Transverse colon (tissue), 4 donors: ENCODE results near the gene WLS. TPM values are rescaled to one million over a fixed set of nuclear protein-coding genes. Genes with fewer than 3 reads are reported as not detected.

ENCODE experiments used
- DNase-seq: peaks from one replicate; pipeline ENCODE4 v3.0.0-alpha.2; 2019
- H3K27ac ChIP-seq, 4 donors: fragments of 200-600 bp; sonication (generic); 2 replicates each; pipeline ENCODE4 v1.5.1; 2016 to 2018; ENCODE audit warnings: inconsistent platforms in 4 of 4
- H3K27me3 ChIP-seq: fragments of 200-600 bp; sonication (generic); 2 replicates; pipeline ENCODE4 v1.5.1; 2017; ENCODE audit warnings: inconsistent platforms
- H3K36me3 ChIP-seq, 4 donors: fragments of 200-600 bp; sonication (generic); 2 replicates each; pipeline ENCODE4 v1.5.1; 2017 to 2019; ENCODE audit warnings: inconsistent platforms in 4 of 4
- H3K4me1 ChIP-seq, 4 donors: fragments of 200-600 bp; sonication (generic); 2 replicates each; pipeline ENCODE4 v1.5.1; 2017 to 2020; ENCODE audit warnings: inconsistent platforms in 4 of 4
- H3K4me3 ChIP-seq, 4 donors: fragments of 200-600 bp; sonication (generic); 1 replicate in 1 of 4; 2 replicates in 3 of 4; pipeline versions ENCODE4 v1.5.1 to v1.6.1; 2017 to 2019; ENCODE audit warnings: inconsistent platforms in 4 of 4
- H3K9me3 ChIP-seq, 2 donors: fragments of 200-600 bp; sonication (generic); 2 replicates each; pipeline ENCODE4 v1.5.1; 2017 to 2019; ENCODE audit warnings: inconsistent platforms in 2 of 2
- EP300 ChIP-seq: sonication (generic); formaldehyde crosslinking; IDR thresholded peaks from one replicate; pipeline ENCODE4 v1.6.1; 2017; ENCODE audit warnings: antibody characterized with exemption, low read depth
- POLR2A ChIP-seq: fragments of 450-650 bp; IDR thresholded peaks from one replicate; pipeline ENCODE4 v1.6.1; 2016; ENCODE audit warnings: antibody characterized with exemption, mild to moderate bottlenecking, moderate library complexity
- POLR2AphosphoS5 ChIP-seq, 3 donors: sonication (generic); formaldehyde crosslinking; IDR thresholded peaks; one replicate each; pipeline ENCODE4 v1.6.1; 2016; ENCODE audit warnings: antibody characterized with exemption in 3 of 3
- WGBS, 2 donors: methylation state at CpG; one replicate each; pipeline ENCODE4 v1.1.5; 2018; ENCODE audit warnings: low coverage in 1 of 2; 5-methylcytosine and 5-hydroxymethylcytosine counted together
- in situ Hi-C, 4 donors: fragments of 200-750 bp; cut with MboI; loops; one replicate each; pipeline versions ENCODE4 v1.15.0 to v1.15.1; 2017; ENCODE audit warnings: low sequenced_read_pairs in 3 of 4, low pct_ligation_motif_present in 1 of 4, low pct_unique_long_range_greater_than_20kb in 1 of 4
- intact Hi-C: fragments of 100-400 bp; cut with DNase I; formaldehyde crosslinking; loops from one replicate; pipeline ENCODE4 v1.15.1; 2023; ENCODE audit warnings: low total_unique reads
- total RNA-seq, 4 donors: library from RNA; depleted of rRNA; stranded (reverse); fragments of >200 nt; gene quantifications; one replicate each; pipeline ENCODE4 v1.1.0, GENCODE V29; 2016
- TF ChIP-seq, protein P1 (sequence below), 5 experiments: fragments of 200-600 bp in 3 of 5; fragments of 450-650 bp in 2 of 5; sonication (generic) in 3 of 5; IDR thresholded peaks; 1 replicate in 2 of 5; 2 replicates in 3 of 5; pipeline ENCODE4 v1.5.1; 2016 to 2017; ENCODE audit warnings: antibody characterized with exemption in 5 of 5, inconsistent platforms in 3 of 5, mild to moderate bottlenecking in 2 of 5, moderate library complexity in 1 of 5

WLS gene
- total RNA-seq, 4 donors from 2014 or later = 69.9 to 117 (median 98.7) TPM

DNA sequence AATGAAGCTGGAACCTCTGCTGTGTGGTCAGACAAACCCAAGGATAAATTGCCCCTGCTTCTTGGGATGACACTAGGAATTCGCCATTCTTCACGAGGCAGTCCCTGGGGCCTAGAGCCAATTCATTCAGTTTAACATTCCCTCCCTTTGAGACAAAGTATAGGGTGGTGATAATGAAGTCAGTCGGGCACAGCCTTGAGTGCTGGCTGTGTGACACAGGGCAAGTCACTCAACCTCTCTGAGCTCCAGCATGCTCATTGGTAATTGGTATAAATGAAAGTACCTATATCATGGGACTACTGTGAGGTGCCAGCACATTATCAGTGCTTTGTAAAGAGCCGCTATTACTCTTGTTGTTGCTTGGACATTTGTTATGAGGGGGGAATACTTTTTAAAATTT is 117.0 kb downstream of the WLS start:
- no peaks in the 10 kb centered on the region for H3K9me3 ChIP-seq
- H3K36me3 ChIP-seq = no peaks in the 10 kb centered on the region
- TF ChIP-seq EP300 (no peak), POLR2AphosphoS5 (IDR thresholded peaks at IDR 0.05) (no peak), POLR2A (no peak)
- TF ChIP-seq, protein P1, sequence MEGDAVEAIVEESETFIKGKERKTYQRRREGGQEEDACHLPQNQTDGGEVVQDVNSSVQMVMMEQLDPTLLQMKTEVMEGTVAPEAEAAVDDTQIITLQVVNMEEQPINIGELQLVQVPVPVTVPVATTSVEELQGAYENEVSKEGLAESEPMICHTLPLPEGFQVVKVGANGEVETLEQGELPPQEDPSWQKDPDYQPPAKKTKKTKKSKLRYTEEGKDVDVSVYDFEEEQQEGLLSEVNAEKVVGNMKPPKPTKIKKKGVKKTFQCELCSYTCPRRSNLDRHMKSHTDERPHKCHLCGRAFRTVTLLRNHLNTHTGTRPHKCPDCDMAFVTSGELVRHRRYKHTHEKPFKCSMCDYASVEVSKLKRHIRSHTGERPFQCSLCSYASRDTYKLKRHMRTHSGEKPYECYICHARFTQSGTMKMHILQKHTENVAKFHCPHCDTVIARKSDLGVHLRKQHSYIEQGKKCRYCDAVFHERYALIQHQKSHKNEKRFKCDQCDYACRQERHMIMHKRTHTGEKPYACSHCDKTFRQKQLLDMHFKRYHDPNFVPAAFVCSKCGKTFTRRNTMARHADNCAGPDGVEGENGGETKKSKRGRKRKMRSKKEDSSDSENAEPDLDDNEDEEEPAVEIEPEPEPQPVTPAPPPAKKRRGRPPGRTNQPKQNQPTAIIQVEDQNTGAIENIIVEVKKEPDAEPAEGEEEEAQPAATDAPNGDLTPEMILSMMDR (IDR thresholded peaks at IDR 0.05) = no peak
- DNase-seq = no peak
- H3K4me1 ChIP-seq = peaks cover 4 to 18% (median 8%) of the 10 kb centered on the region in 4 donors
- in situ Hi-C loops (loop anchor here in 3 of 4 donors (10.0 to 25.0 kb wide), 6 partner anchors 209 to 578 kb away; partner anchors contain the start of gene RPE65 (in 1 of the 3)), intact Hi-C loops (loop anchor here (10.0 kb wide), 1 partner anchor 271 kb away; no protein-coding TSS in a partner anchor)
- no peaks in the 10 kb centered on the region for H3K27me3 ChIP-seq
- WGBS, 2 donors = 79 to 100% methylated on average over 1 to 4 of the region's 4 CpGs
- H3K4me3 ChIP-seq = no peak overlapping the region
- no peak overlapping the region for H3K27ac ChIP-seq

DNA sequence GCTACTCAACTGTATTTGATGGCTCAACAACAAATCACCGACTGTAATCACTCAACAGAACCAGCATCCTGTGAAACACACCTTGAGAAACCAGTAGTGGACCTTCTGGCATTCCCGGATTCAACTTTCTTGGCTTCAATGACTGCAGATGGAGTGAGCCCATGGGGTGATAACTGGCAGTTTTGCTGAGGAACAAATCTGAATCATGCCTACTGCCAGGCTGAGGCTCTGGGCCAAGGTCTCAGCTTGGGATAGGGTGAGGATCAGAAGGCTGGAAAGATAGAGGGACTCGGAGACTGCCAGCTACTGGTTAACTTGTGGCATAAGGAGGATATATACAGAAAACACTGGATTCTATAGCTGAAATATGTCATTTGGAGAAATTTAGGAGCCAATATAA is 118.4 kb downstream of the WLS start:
- Histone ChIP-seq H3K4me1 (peaks cover 4 to 18% (median 8%) of the 10 kb centered on the region in 4 donors), H3K27me3 (no peaks in the 10 kb centered on the region), H3K36me3 (no peaks in the 10 kb centered on the region), H3K9me3 (no peaks in the 10 kb centered on the region), H3K27ac (no peak overlapping the region), H3K4me3 (no peak overlapping the region)
- intact Hi-C loops (loop anchor here (10.0 kb wide), 1 partner anchor 269 kb away; no protein-coding TSS in a partner anchor), in situ Hi-C loops (loop anchor here in 3 of 4 donors (10.0 to 25.0 kb wide), 6 partner anchors 211 to 577 kb away; partner anchors contain the start of gene RPE65 (in 1 of the 3))
- DNase-seq = no peak
- 84 to 100% methylated on average over 2 to 3 of the region's 3 CpGs for WGBS, 2 donors
- TF ChIP-seq EP300 = no peak
- TF ChIP-seq POLR2A = no peak
- TF ChIP-seq POLR2AphosphoS5 (IDR thresholded peaks at IDR 0.05) = no peak

DNA sequence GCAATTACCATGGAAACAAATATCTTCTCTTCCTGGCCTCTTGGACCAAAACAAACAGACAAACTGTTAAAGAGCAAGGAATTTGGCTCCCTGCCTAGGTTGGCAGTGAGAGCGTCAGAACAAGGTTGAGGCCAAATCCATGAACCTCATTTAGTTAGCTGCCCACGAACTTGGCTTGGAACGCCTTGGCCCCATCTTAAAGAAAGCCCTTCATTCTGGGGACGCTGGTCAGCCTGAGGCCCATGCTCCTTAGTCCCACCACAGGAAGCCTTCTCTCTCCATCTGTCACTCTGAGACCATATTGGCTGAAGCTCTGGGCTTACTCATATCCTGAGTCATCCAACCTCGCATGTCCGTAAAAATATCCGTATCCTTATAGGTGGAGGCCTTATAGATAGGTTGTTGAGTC is 119.5 kb downstream of the WLS start:
- Histone ChIP-seq H3K4me1 (peaks cover 4 to 18% (median 8%) of the 10 kb centered on the region in 4 donors), H3K4me3 (no peak overlapping the region), H3K27ac (no peak overlapping the region), H3K27me3 (no peaks in the 10 kb centered on the region), H3K36me3 (no peaks in the 10 kb centered on the region), H3K9me3 (no peaks in the 10 kb centered on the region)
- in situ Hi-C loops (loop anchor here in 3 of 4 donors (10.0 to 25.0 kb wide), 6 partner anchors 212 to 576 kb away; partner anchors contain the start of gene RPE65 (in 1 of the 3)), intact Hi-C loops (loop anchor here (10.0 kb wide), 1 partner anchor 268 kb away; no protein-coding TSS in a partner anchor)
- no peak for DNase-seq
- WGBS, 2 donors = 58 to 60% methylated on average over 1 to 7 of the region's 7 CpGs
- TF ChIP-seq, protein P1 (IDR thresholded peaks at IDR 0.05) = no peak
- TF ChIP-seq POLR2AphosphoS5 (IDR thresholded peaks at IDR 0.05) (no peak), POLR2A (no peak), EP300 (no peak)

DNA sequence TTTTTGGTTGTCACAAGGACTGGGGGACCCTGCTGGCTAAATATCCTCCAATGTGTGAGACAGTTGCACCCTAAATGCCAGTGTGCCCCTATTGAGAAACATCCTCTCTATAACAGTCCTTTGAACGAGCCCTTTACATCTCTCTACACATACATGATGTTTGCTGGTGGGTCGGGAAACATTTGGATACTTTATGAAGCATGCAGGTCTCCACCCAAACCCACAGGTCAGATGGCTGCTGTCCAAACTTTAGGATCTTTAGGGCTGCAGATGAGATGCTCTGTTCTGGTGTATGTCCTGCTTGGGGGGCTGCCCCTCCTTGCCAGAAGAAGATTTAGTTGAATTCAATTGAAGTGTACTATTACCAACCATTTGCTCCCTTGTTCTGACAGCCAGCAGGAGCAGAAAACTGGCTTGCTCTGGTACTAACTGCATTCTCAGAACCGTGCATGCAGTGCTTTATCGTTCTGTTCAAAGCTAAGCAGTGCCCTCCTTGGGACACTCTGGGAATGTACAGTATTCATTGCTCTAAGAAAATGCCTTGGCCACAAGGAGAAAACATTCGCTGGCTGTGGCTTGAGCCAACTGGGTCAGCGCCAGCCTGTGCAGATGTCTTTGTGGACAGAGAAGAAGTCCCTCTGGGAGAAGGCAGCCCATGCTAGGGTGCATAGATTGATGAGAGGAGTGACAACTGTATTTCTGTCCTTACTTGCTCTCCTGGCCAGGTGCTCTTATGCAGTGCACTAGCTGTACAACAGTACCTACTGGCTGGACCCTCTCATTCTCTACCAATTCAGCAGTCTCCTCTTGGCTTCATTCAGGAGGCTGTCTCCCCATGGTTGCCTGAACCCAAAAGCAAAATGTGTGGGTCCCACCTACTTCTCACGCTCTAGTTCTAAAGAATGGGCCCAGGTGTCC is 120.5 kb downstream of the WLS start:
- no peak overlapping the region for H3K27ac ChIP-seq
- no peak overlapping the region for H3K4me3 ChIP-seq
- H3K27me3 ChIP-seq = no peaks in the 10 kb centered on the region
- H3K9me3 ChIP-seq = no peaks in the 10 kb centered on the region
- TF ChIP-seq POLR2A (no peak), EP300 (no peak), POLR2AphosphoS5 (IDR thresholded peaks at IDR 0.05) (peak in 1 of 3 donors; percentile 54)
- TF ChIP-seq, protein P1 (IDR thresholded peaks at IDR 0.05) = peak; percentile 40 to 86 (median 61)
- 20 to 29% methylated on average over 1 to 7 of the region's 7 CpGs for WGBS, 2 donors
- H3K4me1 ChIP-seq = peaks cover under 1 to 18% (median 8%) of the 10 kb centered on the region in 4 donors
- intact Hi-C loops (loop anchor here (10.0 kb wide), 1 partner anchor 267 kb away; no protein-coding TSS in a partner anchor), in situ Hi-C loops (loop anchor here in 3 of 4 donors (10.0 to 25.0 kb wide), 6 partner anchors 213 to 574 kb away; partner anchors contain the start of gene RPE65 (in 1 of the 3))
- H3K36me3 ChIP-seq = no peaks in the 10 kb centered on the region
- DNase-seq = peak; percentile 64
